ENCODE results near the gene ABCD1. TPM values are rescaled to one million over a fixed set of nuclear protein-coding genes. Genes with fewer than 3 reads are reported as not detected.

ABCD1 gene
- total RNA-seq, 2 donors from 2014 or later = 12.7 to 16.8 TPM

- no peak overlapping the region for H3K9ac ChIP-seq (ENCODE audit: low read depth in 2 of 2, low read length in 2 of 2)
- H3K27ac ChIP-seq = no peak overlapping the region
- DNase-seq = no peak
- no peaks in the 10 kb centered on the region for H3K9me3 ChIP-seq
- no peaks in the 10 kb centered on the region for H3K4me1 ChIP-seq
- TF ChIP-seq CTCF (IDR thresholded peaks at IDR 0.05) = no peak
- H3K4me3 ChIP-seq = no peak overlapping the region
- no peaks in the 10 kb centered on the region for H3K27me3 ChIP-seq
- H3K36me3 ChIP-seq = no peaks in the 10 kb centered on the region
- intact Hi-C loops (cut with DNase I) = no loop called here
These were observed 10.6 kb downstream of the ABCD1 start for GRCh38 chrX:153735274-153735673.

GRCh38 chrX:153736071-153736820, 11.6 kb downstream of the ABCD1 start:
- intact Hi-C loops (cut with DNase I) = no loop called here
- H3K36me3 ChIP-seq = no peaks in the 10 kb centered on the region
- no peaks in the 10 kb centered on the region for H3K27me3 ChIP-seq
- TF ChIP-seq CTCF (IDR thresholded peaks at IDR 0.05) = no peak
- no peak overlapping the region for H3K27ac ChIP-seq
- no peak overlapping the region for H3K4me3 ChIP-seq
- H3K9ac ChIP-seq (ENCODE audit: low read depth in 2 of 2, low read length in 2 of 2) = no peak overlapping the region
- H3K4me1 ChIP-seq = no peaks in the 10 kb centered on the region
- no peak for DNase-seq
- no peaks in the 10 kb centered on the region for H3K9me3 ChIP-seq

GRCh38 chrX:153736871-153737441, 12.3 kb downstream of the ABCD1 start:
- no peaks in the 10 kb centered on the region for H3K36me3 ChIP-seq
- H3K4me3 ChIP-seq = no peak overlapping the region
- H3K27ac ChIP-seq = no peak overlapping the region
- H3K4me1 ChIP-seq = no peaks in the 10 kb centered on the region
- no peak for DNase-seq
- intact Hi-C loops (cut with DNase I) = no loop called here
- no peaks in the 10 kb centered on the region for H3K9me3 ChIP-seq
- no peaks in the 10 kb centered on the region for H3K27me3 ChIP-seq
- no peak for TF ChIP-seq CTCF (IDR thresholded peaks at IDR 0.05)
- no peak overlapping the region for H3K9ac ChIP-seq (ENCODE audit: low read depth in 2 of 2, low read length in 2 of 2)

DNA sequence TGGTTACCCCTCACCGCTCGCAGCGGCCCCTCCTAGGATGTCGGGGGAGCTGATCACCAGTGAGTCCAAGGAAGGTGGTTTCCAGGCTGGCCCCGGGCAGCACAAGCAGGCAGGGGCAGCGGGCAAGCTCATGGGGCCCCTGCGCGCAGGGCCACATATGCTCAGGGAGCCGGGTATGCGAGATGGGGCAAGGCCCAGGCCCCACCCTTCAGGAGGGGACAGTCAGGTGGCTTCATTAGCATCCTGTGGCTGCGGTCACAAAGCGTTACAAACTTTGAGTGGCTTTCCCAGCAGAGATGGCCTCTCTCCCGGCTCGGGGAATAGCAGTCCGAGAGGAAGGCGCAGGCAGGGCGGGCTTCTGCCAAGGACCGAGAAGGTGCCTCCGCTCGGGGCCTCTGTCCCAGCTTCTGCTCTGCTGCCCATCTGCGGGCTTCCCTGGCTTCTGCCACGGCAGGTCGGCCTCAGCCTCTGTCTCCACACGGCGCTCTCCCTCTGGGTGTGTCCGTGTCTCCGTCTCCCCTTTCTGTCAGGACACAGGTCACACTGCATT, 13.5 kb downstream of the ABCD1 start:
- DNase-seq = no peak
- no peaks in the 10 kb centered on the region for H3K9me3 ChIP-seq
- H3K4me1 ChIP-seq = no peaks in the 10 kb centered on the region
- H3K36me3 ChIP-seq = no peaks in the 10 kb centered on the region
- H3K27me3 ChIP-seq = no peaks in the 10 kb centered on the region
- TF ChIP-seq CTCF (IDR thresholded peaks at IDR 0.05) = no peak
- H3K9ac ChIP-seq (ENCODE audit: low read depth in 2 of 2, low read length in 2 of 2) = no peak overlapping the region
- intact Hi-C loops (cut with DNase I) = no loop called here
- no peak overlapping the region for H3K4me3 ChIP-seq
- H3K27ac ChIP-seq = no peak overlapping the region

DNA sequence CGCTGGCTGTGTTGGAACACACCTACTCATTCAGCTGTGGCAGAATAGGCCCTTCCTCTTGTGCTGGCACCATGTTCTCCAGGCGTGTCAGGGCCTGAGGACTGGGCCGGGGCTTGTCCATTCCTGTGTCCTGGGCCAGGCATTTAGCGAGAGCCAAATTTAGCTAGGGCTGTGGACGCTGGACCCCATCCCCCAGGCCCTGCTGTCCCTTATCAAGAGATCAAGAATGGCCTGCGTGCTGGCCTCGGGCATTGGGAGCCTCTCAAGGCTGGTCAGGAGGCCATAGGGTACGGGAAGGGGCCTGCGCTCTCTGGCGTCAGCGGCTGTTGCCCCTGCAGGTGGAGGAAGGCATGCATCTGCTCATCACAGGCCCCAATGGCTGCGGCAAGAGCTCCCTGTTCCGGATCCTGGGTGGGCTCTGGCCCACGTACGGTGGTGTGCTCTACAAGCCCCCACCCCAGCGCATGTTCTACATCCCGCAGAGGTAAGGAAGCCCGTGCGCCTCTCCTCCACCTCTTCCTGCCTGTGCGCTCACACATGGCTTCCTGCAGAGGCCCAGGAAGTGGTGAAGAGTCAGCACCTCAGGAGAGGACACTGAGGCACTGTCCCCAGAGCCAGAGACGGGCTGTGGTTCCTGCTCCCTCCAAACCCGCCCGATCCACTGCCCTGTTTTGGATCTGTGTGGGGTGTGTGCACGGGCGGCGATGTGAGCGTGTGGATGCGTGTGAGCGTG, 15.3 kb downstream of the ABCD1 start:
- intact Hi-C loops (cut with DNase I) = no loop called here
- H3K9ac ChIP-seq (ENCODE audit: low read depth in 2 of 2, low read length in 2 of 2) = no peak overlapping the region
- no peak overlapping the region for H3K4me3 ChIP-seq
- H3K27ac ChIP-seq = no peak overlapping the region
- H3K27me3 ChIP-seq = no peaks in the 10 kb centered on the region
- H3K9me3 ChIP-seq = no peaks in the 10 kb centered on the region
- H3K36me3 ChIP-seq = no peaks in the 10 kb centered on the region
- TF ChIP-seq CTCF (IDR thresholded peaks at IDR 0.05) = no peak
- no peaks in the 10 kb centered on the region for H3K4me1 ChIP-seq
- DNase-seq = no peak
